ENCODE measurements around the gene ADGRD2. TPM values are rescaled to one million over a fixed set of nuclear protein-coding genes. Genes with fewer than 3 reads are reported as not detected.
"Not testable (repeated sequence)": the region's sequence is repeated elsewhere in the genome, so short reads cannot be mapped to it uniquely, and the experiment has no call there.

ADGRD2 gene
- total RNA-seq, 2 experiments from 2014 or later: not detected

DNA sequence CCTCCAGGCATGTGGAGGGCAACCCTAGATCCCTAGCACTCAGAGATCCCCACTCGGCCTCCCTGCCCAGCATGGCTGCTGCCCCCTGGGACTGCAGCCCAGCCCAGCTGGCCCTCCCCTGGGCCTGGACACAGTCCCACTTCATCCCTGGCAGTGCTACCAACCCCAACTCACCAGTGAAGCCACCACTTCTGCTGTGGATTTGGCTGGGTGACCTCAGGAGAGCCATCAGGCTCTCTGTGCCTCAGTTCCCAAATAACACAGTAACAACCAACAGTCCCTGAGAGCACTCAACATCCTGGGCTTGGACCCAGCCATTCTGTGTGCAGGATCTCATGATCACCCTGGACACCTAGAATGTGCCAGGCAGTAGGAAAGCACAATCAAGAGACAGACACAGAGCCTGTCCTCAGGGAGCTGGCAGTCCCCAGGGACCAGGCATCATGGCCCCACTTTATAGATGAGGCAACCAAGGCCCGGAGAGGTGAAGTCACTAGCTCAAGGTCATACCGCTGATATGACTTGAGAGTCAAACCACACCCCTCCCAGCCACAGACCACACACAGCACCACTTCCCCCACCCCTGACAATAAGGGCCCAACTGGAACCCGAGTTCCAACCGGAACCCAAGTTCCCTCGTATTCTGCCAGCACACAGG, 30.3 kb upstream of the ADGRD2 start:
- peaks cover 9% of the 10 kb centered on the region for H3K4me1 Mint-ChIP-seq (ENCODE audit: low read depth)
- H3K27ac Mint-ChIP-seq: no peak overlapping the region
- POLR2A ChIA-PET: no interaction called here
- intact Hi-C loops (cut with micrococcal nuclease): loop anchor here (1.0 to 10.0 kb wide), 3 partner anchors 116 to 485 kb away; partner anchors contain the start of gene DENND1A
- CTCF ChIA-PET: interaction anchor here (0.8 to 5.4 kb wide), 11 partner anchors 10 to 293 kb away, joined by 3 to 59 read pairs (median 4); no protein-coding TSS in a partner anchor
- H3K9me3 Mint-ChIP-seq: peaks cover 3% of the 10 kb centered on the region
- no peaks in the 10 kb centered on the region for H3K27me3 Mint-ChIP-seq
- DNase-seq: no peak
- peaks cover 2% of the 10 kb centered on the region for H3K36me3 Mint-ChIP-seq
- no peak overlapping the region for H3K4me3 Mint-ChIP-seq

DNA sequence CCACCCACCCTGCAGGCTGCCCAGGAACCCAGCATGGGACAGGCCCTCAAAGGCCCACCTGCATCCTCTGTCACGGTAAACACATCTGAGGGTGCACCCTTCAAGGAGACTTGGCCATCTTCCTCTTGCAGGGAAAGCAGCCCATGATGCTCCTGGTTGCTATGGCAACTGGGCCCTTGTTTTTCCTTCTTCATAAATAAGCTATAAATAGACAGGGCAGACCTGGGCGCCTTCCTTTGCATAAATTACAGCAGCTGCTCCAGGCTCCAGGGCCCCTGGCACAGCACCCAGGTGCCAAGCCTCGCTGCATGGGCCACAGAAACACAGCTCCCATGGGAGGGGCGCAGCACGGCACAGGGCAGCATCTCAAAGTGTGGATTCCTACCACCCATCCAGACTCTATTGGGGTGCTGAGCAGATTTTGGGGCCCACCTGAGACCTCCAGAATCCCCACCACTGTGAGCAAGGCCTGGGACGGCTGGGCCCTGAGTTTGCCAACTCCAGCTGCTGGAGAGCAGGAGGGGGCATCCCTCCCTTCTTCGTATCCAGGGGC, 29.2 kb upstream of the ADGRD2 start:
- H3K27ac Mint-ChIP-seq: no peak overlapping the region
- CTCF ChIA-PET: interaction anchor here (1.2 to 5.4 kb wide), 8 partner anchors 9 to 294 kb away, joined by 3 to 59 read pairs (median 6); no protein-coding TSS in a partner anchor
- intact Hi-C loops (cut with micrococcal nuclease): no loop called here
- peaks cover 2% of the 10 kb centered on the region for H3K4me1 Mint-ChIP-seq (ENCODE audit: low read depth)
- POLR2A ChIA-PET: no interaction called here
- no peaks in the 10 kb centered on the region for H3K36me3 Mint-ChIP-seq
- no peaks in the 10 kb centered on the region for H3K27me3 Mint-ChIP-seq
- H3K4me3 Mint-ChIP-seq: no peak overlapping the region
- DNase-seq: no peak
- no peaks in the 10 kb centered on the region for H3K9me3 Mint-ChIP-seq

GRCh38 chr9:124423155-124423554, 27.1 kb upstream of the ADGRD2 start:
- Mint-ChIP-seq H3K4me1 (ENCODE audit: low read depth) (peaks cover 2% of the 10 kb centered on the region), H3K36me3 (no peaks in the 10 kb centered on the region), H3K4me3 (no peak overlapping the region), H3K27ac (no peak overlapping the region), H3K27me3 (no peaks in the 10 kb centered on the region), H3K9me3 (no peaks in the 10 kb centered on the region)
- CTCF ChIA-PET: no interaction called here
- POLR2A ChIA-PET: no interaction called here
- no peak for DNase-seq
- intact Hi-C loops (cut with micrococcal nuclease): no loop called here

DNA sequence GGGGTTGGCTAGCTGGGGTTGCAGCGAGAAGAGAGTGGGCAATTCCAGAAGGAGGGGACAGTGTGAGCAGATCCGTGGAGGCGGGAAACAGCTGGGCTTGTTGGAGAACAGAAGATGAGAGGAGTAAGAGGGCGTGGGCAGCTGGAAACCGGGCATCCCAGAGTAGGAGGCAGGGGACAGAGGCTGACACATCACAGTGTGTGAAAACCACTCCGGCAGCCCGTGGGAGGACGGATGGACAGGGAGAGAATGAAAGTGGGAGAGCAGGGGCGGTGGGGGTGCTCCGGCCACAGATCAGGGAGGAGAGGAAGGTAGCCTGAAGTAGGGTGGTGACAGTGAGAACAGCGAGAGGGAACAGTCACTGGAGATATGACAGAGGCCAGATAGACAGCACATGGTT, 26.7 kb upstream of the ADGRD2 start:
- Mint-ChIP-seq H3K4me3 (no peak overlapping the region), H3K36me3 (no peaks in the 10 kb centered on the region), H3K27me3 (no peaks in the 10 kb centered on the region), H3K4me1 (ENCODE audit: low read depth) (peaks cover 2% of the 10 kb centered on the region), H3K9me3 (no peaks in the 10 kb centered on the region), H3K27ac (no peak overlapping the region)
- intact Hi-C loops (cut with micrococcal nuclease): no loop called here
- POLR2A ChIA-PET: no interaction called here
- CTCF ChIA-PET: no interaction called here
- no peak for DNase-seq

GRCh38 chr9:124425733-124426132, 24.5 kb upstream of the ADGRD2 start:
- DNase-seq; POLR2A ChIA-PET; H3K36me3 Mint-ChIP-seq; intact Hi-C loops (cut with micrococcal nuclease); H3K4me3 Mint-ChIP-seq; H3K4me1 Mint-ChIP-seq (ENCODE audit: low read depth); H3K27me3 Mint-ChIP-seq; CTCF ChIA-PET; H3K27ac Mint-ChIP-seq; H3K9me3 Mint-ChIP-seq: not testable (repeated sequence)

GRCh38 chr9:124426361-124426760, 23.9 kb upstream of the ADGRD2 start:
- H3K9me3 Mint-ChIP-seq: no peaks in the 10 kb centered on the region
- ChIA-PET CTCF (no interaction called here), POLR2A (no interaction called here)
- no peak overlapping the region for H3K27ac Mint-ChIP-seq
- no peak for DNase-seq
- H3K36me3 Mint-ChIP-seq: no peaks in the 10 kb centered on the region
- H3K4me1 Mint-ChIP-seq (ENCODE audit: low read depth): no peaks in the 10 kb centered on the region
- intact Hi-C loops (cut with micrococcal nuclease): no loop called here
- no peaks in the 10 kb centered on the region for H3K27me3 Mint-ChIP-seq
- no peak overlapping the region for H3K4me3 Mint-ChIP-seq

DNA sequence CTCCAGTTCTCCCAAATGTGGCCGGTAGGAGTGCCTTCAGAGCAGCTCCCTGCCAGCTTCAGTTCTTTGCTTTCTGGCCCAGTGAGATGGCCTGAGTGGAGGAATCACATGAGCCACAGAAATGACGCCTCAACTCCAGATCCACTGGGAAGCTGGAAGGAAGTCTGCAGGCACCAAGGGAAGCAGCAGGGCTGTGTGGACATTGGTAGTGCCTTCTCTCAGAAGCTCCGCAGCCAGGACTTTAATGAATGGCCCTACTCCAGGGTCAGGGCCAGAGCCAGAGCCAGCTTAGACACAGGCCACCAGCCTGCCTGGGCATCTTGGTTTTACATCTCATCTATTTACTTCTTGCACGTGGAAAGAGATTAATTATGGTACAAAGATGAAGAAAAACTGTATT, 23.0 kb upstream of the ADGRD2 start:
- no peak for DNase-seq
- Mint-ChIP-seq H3K9me3 (no peaks in the 10 kb centered on the region), H3K27me3 (no peaks in the 10 kb centered on the region), H3K4me1 (ENCODE audit: low read depth) (no peaks in the 10 kb centered on the region), H3K4me3 (no peak overlapping the region), H3K36me3 (no peaks in the 10 kb centered on the region), H3K27ac (no peak overlapping the region)
- intact Hi-C loops (cut with micrococcal nuclease): no loop called here
- CTCF ChIA-PET: no interaction called here
- POLR2A ChIA-PET: no interaction called here

GRCh38 chr9:124428751-124429529, 21.3 kb upstream of the ADGRD2 start:
- H3K36me3 Mint-ChIP-seq: no peaks in the 10 kb centered on the region
- CTCF ChIA-PET: interaction anchor here (1.7 kb wide), 1 partner anchor 9 kb away, joined by 7 read pairs; no protein-coding TSS in a partner anchor
- H3K27ac Mint-ChIP-seq: no peak overlapping the region
- H3K4me1 Mint-ChIP-seq (ENCODE audit: low read depth): no peaks in the 10 kb centered on the region
- intact Hi-C loops (cut with micrococcal nuclease): no loop called here
- no peak overlapping the region for H3K4me3 Mint-ChIP-seq
- POLR2A ChIA-PET: no interaction called here
- H3K27me3 Mint-ChIP-seq: peaks cover 2% of the 10 kb centered on the region
- H3K9me3 Mint-ChIP-seq: no peaks in the 10 kb centered on the region
- no peak for DNase-seq

- POLR2A ChIA-PET: no interaction called here
- H3K4me1 Mint-ChIP-seq (ENCODE audit: low read depth): no peaks in the 10 kb centered on the region
- peaks cover 2% of the 10 kb centered on the region for H3K27me3 Mint-ChIP-seq
- H3K9me3 Mint-ChIP-seq: no peaks in the 10 kb centered on the region
- H3K4me3 Mint-ChIP-seq: no peak overlapping the region
- intact Hi-C loops (cut with micrococcal nuclease): no loop called here
- no peaks in the 10 kb centered on the region for H3K36me3 Mint-ChIP-seq
- DNase-seq: no peak
- CTCF ChIA-PET: interaction anchor here (1.7 kb wide), 1 partner anchor 9 kb away, joined by 7 read pairs; no protein-coding TSS in a partner anchor
- no peak overlapping the region for H3K27ac Mint-ChIP-seq
Measured at GRCh38 chr9:124429530-124429867, 20.8 kb upstream of the ADGRD2 start.

DNA sequence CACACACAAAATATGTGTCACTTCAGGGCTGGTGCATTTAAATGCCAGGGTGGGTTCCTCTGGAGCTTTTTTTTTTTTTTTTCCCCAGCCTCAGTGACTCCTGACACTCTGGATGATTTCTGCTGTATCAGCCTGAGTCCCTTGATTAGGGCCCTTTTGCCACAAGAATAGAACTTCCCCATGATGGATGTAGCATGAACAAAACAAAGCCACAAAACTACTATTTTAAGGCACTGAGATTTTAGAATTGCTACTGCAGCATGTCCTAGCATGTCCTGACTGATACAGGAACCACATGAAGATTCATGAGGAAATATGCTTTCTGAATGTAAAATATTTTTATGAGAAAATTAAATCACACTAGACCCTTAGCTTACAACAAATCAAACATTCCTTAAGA, 13.9 kb upstream of the ADGRD2 start:
- DNase-seq: no peak
- Mint-ChIP-seq H3K27me3 (peaks cover 10% of the 10 kb centered on the region), H3K27ac (no peak overlapping the region), H3K4me1 (ENCODE audit: low read depth) (no peaks in the 10 kb centered on the region), H3K36me3 (no peaks in the 10 kb centered on the region), H3K9me3 (no peaks in the 10 kb centered on the region), H3K4me3 (no peak overlapping the region)
- CTCF ChIA-PET: no interaction called here
- POLR2A ChIA-PET: no interaction called here
- intact Hi-C loops (cut with micrococcal nuclease): no loop called here

DNA sequence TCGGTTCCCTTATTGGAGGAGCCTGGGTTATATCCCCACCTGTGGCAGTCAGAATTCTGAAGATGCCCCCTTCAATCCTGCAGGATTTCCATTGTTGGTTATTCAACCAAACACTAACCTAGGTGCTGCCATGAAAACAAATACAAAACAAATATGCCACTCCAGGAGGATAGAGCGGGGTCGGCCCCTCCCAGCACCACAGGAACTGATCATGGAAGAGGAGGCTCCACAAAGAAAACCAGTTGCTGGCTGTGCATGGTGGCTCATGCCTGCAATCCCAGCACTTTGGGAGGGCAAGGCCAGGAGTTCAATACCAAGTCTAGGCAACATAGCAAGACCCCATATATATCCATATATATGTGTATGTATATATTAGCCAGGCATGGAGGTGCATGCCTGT, 13.2 kb upstream of the ADGRD2 start:
- Mint-ChIP-seq H3K9me3 (no peaks in the 10 kb centered on the region), H3K27ac (no peak overlapping the region), H3K4me3 (no peak overlapping the region), H3K36me3 (no peaks in the 10 kb centered on the region), H3K4me1 (ENCODE audit: low read depth) (no peaks in the 10 kb centered on the region), H3K27me3 (peaks cover 15% of the 10 kb centered on the region)
- CTCF ChIA-PET: no interaction called here
- DNase-seq: no peak
- POLR2A ChIA-PET: no interaction called here
- intact Hi-C loops (cut with micrococcal nuclease): no loop called here

- intact Hi-C loops (cut with micrococcal nuclease): no loop called here
- H3K4me3 Mint-ChIP-seq: no peak overlapping the region
- no peaks in the 10 kb centered on the region for H3K9me3 Mint-ChIP-seq
- no peak for DNase-seq
- H3K36me3 Mint-ChIP-seq: no peaks in the 10 kb centered on the region
- no peaks in the 10 kb centered on the region for H3K4me1 Mint-ChIP-seq (ENCODE audit: low read depth)
- H3K27me3 Mint-ChIP-seq: peaks cover 17% of the 10 kb centered on the region
- ChIA-PET CTCF (no interaction called here), POLR2A (no interaction called here)
- no peak overlapping the region for H3K27ac Mint-ChIP-seq
Measured at GRCh38 chr9:124438091-124438490, 12.2 kb upstream of the ADGRD2 start.

- no peak for DNase-seq
- Mint-ChIP-seq H3K27ac (no peak overlapping the region), H3K4me1 (ENCODE audit: low read depth) (no peaks in the 10 kb centered on the region), H3K9me3 (no peaks in the 10 kb centered on the region), H3K27me3 (peaks cover 18% of the 10 kb centered on the region), H3K36me3 (no peaks in the 10 kb centered on the region), H3K4me3 (no peak overlapping the region)
- POLR2A ChIA-PET: no interaction called here
- CTCF ChIA-PET: no interaction called here
- intact Hi-C loops (cut with micrococcal nuclease): no loop called here
Measured at GRCh38 chr9:124439086-124439485, 11.2 kb upstream of the ADGRD2 start.

Data from activated CD4-positive, alpha-beta memory T cell treated with anti-CD3 and anti-CD28 coated beads for 36 hours (primary cell).